GM19025 (cell line): ENCODE results near the gene CAPN15.
"Not testable (repeated sequence)": the region's sequence is repeated elsewhere in the genome, so short reads cannot be mapped to it uniquely, and the experiment has no call there.

Source experiments
- ATAC-seq: cut with Tn5 transposase; IDR thresholded peaks from one replicate; pipeline ENCODE4 v1.9.1; 2021; ENCODE audit warnings: mild to moderate bottlenecking, low read depth, moderate library complexity; ENCODE audit not compliant: unreplicated experiment

The CAPN15 gene

GRCh38 chr16:527015-527903, at the start of gene CAPN15:
Gene CAPN15 (plus strand): TSS chr16:527712. CDS start chr16:546839, 19,127 bp downstream.
- peak; percentile 60 for ATAC-seq

DNA sequence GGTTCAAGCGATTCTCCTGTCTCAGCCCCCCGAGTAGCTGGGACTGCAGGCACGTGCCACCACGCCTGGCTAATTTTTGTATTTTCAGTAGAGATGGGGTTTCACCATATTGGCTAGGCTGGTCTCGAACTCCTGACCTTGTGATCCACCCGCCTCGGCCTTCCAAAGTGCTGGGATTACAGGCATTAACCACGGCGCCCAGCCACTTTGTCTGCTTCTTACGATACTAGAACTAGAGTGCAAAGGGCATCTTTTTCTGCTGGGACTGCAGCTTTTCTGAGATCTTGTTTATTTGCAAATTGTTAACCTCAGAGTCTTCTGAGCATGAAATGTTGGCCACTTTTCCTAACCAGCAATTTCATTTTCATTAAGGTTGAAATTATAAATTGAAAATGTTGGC, 49.2 kb upstream of the CAPN15 start:
- ATAC-seq = not testable (repeated sequence)

- no peak for ATAC-seq
These were observed 44.9 kb upstream of the CAPN15 start for GRCh38 chr16:482468-483185.

DNA sequence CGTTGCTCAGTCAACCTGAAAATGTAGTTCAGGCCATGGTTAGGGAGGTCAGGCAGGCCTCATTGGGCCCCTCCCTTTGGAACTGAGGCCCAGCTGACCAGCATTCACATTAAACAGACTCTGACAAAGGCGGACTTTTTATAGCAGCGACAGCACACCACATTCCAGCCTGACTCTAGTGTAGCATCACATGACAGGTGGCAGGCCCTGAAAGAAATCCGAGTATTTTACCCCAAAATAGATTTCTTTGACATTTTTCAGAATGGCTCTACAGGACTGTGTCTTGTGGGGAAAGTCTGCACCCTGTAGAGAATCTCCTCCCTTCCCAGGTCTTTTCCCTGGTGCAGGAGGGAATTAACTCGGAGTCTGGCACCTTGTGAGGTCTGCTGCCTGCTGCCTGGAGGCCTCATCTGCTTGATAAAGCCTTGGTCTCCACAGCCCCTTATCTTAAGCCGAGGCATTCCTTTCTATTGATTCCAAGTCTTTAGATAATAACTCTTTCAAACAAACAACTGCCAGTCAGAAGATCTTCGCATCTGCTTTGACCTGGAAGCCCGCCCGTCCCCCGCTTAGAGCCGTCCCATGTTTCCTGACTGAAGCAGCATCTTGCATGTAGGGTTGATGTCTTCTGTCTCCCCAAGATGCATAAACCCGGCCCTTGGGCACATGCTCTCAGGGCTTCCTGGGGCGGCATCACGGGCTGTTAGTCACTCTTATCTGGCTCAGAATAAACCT, 44.0 kb upstream of the CAPN15 start:
- ATAC-seq = no peak

DNA sequence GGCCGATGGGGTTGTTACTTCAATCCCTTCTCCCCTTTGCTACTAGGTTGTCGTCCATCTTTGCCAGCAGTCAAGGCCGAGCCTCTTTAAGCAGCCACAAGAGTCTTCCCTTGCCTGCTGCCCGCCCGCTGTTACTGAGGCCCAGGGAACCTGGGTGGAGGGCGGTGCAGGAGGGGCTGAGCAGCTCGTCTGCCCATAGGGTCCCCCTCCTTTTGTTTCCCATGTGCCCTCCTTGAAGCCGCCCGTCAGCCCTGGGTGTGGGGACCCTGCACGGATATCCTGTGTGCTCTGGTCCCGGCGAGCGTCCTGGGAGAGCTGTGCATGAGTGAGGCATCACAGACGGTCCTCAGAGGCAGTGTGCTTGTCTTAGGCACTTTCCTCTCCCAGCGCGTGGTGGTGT, 37.9 kb upstream of the CAPN15 start:
- ATAC-seq = no peak

GRCh38 chr16:490768-491167, 36.7 kb upstream of the CAPN15 start:
- ATAC-seq = no peak

- ATAC-seq = no peak
These were observed 36.1 kb upstream of the CAPN15 start for GRCh38 chr16:491220-491919.

DNA sequence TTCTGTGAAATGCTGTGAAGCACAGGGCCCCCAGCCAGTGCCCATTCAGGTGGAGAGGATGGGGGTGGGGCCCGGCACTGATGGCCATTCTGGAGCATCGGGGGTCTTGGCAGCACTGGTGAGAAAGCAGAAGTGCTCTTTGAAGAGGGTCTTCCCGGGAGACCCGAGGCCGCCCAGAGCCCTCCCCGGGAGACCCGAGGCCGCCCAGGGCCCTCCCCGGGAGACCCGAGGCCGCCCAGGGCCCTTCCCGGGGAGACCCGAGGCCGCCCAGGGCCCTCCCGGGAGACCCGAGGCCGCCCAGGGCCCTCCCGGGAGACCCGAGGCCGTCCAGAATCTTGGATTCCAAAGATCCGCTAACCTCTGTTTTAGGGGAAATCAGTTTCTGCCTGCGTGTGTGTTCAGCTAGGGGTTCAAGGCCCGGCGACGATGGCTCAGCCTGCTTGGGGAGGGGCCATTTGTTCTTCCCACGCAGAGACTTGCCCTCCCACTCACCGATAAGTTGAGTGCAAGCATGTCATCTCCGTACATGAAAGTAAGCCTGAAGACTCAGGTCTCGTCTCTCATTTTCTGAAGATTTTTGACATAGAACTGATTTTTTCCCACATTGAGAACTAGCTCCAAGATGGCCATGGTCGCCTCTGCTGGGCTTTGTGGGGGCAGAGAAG, 35.2 kb upstream of the CAPN15 start:
- ATAC-seq = no peak

GRCh38 chr16:494676-495075, 32.8 kb upstream of the CAPN15 start:
- ATAC-seq = not testable (repeated sequence)

GRCh38 chr16:495127-495748, 32.3 kb upstream of the CAPN15 start:
- ATAC-seq = no peak

GRCh38 chr16:496097-496886, 31.2 kb upstream of the CAPN15 start:
- ATAC-seq = no peak

- no peak for ATAC-seq
These were observed 30.3 kb upstream of the CAPN15 start for GRCh38 chr16:497258-497657.

DNA sequence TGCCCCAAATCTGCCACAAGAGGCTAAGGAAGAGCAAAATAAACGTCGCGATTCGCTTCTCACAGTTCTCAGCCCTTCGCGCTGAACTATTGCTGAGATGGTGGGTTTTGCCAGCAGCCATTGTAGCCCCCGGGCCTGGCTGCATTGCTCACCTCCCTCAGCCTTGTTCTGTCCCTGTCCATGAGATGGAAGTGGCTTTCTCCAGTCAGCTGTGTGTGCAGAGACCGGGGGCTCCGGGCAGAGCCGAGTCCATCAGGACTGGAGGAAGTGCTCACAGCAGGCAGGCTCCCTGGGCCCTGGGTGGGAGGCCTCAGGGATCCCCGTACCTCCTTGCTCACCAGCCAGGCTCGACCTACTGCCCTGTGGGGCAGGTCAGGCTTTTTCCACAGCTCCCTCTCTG, 27.6 kb upstream of the CAPN15 start:
- ATAC-seq = no peak

DNA sequence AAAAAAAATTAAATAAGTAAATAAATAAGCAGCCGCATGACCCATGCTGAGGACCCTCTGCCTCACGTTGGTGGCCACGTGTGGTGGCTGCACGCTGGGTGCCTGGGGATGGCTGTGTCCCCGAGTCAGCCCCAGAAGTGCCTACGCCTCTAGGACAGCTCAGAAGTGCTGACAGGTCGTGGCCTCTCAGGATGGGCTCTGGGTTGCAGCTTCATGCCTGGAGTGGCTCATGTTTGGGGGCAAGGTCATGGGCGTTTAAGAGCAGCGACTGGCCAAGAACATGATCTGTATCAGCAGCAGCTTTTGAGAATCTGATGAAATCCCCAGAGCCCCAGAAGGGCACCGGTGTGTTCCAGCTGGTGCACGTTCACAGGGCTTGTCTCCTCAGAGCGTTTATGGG, 26.8 kb upstream of the CAPN15 start:
- no peak for ATAC-seq

DNA sequence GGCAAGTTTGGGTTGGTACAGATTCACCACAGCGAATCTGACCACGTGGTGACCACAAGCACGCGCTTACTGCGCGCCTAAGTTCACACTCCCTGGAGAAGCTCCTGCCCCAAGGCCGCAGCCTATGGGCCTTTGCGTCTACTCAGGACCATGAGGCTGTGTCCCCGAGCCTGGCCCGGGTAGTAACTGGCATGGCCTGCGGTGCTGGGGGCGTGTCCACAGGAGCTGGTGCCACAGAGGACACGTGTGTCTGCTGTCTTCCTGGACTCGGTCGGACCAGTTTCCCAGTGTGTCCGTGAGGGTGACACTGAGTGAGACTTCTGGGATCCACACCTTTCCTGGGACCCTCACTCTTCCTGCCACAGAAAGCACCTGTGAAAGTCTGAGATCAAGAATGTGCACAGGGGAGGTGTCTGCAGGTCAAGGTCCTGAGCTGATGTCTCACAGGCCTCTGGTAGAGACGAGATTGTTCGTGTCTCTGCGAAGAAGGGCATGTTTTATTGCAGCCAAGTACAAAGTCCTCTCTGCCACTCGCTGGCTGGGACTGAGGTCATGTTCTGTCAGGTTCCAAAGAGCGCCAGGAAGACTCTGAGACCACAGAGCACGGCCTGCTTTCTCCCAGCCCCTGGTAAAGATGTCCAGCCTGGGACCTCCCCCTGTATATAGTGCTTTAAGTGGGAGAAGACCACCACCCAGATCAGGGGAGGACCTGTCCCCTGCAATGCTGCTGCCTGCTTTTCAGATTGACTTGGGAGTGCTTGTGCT, 25.2 kb upstream of the CAPN15 start:
- no peak for ATAC-seq

DNA sequence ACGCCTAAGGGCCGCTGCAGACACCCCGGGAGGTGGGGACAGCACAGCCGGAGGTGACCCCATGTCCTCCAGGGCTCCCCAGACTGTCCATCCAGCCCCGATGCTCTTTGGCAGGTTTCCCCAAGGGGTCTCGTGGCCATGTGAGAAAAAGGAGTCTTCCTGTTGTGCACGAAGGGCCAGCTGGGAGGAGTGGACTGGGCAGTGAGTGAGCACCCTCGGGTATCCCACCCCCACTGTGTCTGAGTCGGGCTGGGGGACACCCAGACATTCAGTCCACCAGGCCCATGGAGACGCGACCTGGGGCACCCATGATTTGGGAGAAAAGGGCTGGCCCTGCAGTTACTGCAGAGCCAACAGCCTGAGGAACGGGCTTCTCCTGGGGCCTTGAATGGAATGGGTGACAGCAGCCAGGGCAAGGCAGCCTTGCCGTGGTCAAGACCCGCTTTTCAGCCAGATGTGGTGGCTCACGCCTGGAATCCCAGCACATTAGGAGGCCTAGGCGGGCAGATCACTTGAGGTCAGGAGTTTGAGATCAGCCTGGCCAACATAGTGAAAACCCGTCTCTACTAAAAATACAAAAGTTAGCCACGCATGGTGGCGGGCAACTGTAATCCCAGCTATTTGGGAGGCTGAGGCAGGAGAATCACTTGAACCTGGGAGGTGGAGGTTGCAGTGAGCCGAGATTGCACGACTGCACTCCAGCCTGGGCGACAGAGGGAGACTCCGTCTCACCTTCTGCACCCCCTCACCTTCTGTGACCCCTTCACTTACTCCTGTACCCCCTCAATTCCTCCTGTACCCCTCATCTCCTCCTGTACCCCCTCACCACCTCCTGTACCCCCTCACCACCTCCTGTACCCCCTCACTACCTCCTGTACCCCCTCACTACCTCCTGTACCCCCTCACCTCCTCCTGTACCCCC, 24.1 kb upstream of the CAPN15 start:
- no peak for ATAC-seq
